Stimulated activated CD8-positive, alpha-beta memory T cell treated with anti-CD3 and anti-CD28 coated beads, Interleukin-7, amount 100 ng/mL, for 1 hour (primary cell): ENCODE data around the gene POLD4.
"Not testable (repeated sequence)": the region's sequence is repeated elsewhere in the genome, so short reads cannot be mapped to it uniquely, and the experiment has no call there.

ENCODE experiments used
- DNase-seq, 2 donors: peaks; one replicate each; pipeline ENCODE4 v3.0.0-alpha.2; 2020; ENCODE audit warnings: low read depth in 2 of 2

POLD4 gene

DNA sequence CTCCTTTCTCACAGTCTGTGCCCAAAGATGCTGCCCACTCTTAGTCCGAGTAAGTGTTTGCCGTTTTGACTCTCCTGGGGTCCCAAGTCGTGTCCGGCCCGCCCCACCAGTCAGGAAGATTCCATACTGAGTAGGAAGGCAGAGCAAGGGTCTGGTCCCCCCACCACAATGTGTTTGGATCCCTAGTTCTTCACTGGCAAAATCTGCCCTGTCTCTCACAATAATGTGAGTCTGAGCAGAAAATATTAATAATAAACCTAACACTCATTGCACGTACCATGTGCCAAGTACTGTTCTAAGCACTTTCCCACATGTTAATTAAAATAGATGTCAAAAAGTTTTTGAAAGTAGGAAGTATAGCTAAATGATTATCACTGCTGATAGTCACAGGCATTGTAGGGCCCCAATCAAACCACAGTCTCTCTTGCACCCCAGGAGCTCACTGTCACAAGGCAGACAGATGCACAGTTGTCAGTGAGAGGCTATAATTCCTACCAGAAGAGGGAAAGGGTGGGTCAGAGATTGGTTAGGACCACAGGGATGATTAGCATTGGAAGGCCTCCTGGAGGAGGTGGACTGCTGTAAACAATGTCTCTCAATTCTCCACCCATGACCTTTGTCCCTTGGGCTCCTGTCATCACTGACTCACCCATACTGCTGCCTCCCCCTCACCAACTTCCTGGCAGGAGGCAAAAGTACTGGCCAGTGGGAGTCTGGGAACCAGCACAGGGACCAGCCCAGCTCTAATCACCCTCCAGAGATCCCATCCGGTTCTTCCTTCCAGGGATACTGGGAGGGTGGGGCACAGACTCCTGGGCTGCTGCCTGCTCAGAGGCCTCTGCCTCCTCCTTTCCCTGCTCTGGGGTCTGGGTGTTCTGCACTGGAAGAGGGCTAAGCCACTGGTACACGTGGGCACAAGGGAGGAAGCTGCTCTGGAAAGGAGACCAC lies 1.0 kb upstream of the POLD4 start:
- DNase-seq: no peak

GRCh38 chr11:67352546-67353316 lies 615 bp downstream of the POLD4 start:
- no peak for DNase-seq

GRCh38 chr11:67351275-67352005 lies 1.9 kb downstream of the POLD4 start:
- peak in 1 of 2 donors; percentile 38 for DNase-seq

DNA sequence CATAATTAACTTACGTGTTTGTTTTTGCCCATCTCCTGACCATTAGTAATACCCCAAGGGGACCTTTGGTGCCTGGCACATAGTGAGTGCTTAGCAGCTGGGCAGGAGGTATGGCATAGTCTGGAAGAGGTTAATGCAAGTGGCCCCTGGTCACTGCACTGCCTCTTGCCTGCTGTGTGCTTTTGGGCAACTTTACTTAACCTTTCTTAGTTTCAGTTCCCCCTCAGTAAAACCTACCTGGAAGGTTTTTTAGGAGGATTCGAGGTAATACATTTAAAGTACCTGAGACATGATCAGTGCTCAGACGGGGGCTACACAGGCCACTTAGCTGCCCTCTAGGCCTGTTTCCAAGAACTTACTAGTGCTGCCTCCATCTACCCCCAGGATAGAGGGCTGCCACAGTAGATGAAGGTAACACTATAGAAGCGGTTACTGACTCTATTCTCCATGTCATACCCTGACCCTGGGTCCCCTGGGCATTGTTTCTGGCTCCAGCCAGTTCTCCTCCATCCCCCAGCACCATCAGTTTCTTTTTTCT lies 3.3 kb downstream of the POLD4 start:
- DNase-seq: no peak

- DNase-seq: no peak
Measured at GRCh38 chr11:67349457-67349856, 3.9 kb downstream of the POLD4 start.

DNA sequence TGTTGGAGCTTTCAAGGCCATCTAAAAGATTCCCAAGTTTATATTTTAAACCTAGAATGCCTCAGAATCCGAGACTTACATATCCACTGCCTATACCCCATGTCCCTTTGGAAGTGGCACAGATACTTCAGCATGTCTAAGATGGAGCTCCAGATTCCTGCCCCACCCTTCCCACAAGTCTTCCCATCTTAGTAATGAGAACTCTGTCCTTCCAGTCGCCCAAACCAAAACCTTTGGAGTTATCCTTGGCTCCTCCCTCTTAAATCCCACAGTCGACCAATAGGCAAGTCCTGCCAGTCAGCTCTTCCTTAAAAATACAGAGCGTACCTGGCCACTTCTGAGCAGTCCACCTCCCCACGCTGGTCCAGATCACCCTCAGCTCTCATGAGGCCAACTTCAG lies 4.3 kb downstream of the POLD4 start:
- DNase-seq: no peak

- DNase-seq: no peak
Measured at GRCh38 chr11:67347964-67348749, 5.2 kb downstream of the POLD4 start.

- DNase-seq: no peak
Measured at GRCh38 chr11:67345920-67346819, 7.2 kb downstream of the POLD4 start.

DNA sequence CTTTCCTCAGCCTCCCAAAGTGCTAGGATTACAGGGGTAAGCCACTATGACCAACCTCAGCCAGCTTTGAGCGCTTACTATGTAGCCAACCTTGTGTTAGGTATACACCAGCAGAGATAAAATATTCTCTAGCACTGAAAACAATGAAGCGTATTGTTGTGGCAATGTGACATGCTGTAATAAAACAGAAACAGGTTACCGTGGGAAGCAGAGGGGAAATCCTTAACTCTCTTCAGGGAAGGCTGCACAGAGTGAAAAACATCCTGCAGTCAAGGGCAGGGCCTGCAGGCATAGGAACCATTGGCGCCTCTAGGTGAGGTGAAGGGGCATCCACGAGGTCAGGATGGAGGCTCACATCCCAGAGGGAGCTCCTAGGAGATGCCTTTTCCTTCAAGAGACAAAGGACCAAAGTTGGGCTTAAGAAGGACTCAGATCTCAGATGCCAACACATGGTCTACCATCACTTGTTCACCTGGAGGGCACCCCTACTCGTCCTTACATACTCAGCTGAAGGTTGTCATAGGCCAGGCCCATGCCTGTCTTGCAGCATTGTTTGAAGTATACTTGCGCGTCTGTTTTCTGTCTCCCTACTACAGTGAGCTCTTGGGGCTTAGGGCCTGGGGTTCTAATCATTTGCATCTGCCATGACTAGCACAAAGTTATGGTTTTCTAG lies 8.0 kb downstream of the POLD4 start:
- DNase-seq: no peak

DNA sequence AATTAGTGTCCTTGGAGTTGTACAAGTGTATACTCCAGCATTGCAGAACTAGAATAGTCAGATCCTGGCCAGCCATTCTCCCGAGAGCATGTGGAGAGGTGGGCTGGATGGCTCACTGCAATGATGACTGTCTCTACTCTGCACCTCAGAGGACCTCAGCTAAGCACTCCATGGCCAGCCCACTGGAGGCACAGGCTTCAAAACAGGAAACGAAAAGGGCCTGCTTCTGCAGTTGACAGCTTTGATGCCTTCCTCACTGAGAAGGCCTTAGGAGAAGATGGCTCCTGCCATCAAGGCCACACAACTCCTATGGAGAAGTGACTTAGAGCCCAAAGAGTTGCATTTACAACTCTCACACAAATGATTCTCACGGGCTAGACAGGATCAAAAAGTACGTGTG lies 9.1 kb downstream of the POLD4 start:
- DNase-seq: no peak

DNA sequence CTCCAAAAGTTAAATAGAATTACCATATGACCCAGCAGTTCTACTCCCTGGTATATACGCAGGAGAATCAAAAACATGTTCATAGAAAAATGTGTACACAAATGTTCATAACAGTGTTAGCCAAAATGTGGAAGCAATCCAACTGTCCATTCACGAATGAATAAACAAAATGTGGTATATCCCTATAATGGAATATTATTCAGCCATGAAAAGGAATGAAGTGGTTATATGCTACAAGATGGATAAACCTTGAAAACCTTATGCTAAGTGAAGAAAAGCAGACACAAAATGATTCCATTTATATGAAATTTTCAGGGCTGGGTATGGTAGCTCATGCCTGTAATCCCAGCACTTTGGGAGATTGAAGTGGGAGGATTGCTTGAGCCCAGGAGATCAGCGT lies 16.1 kb downstream of the POLD4 start:
- DNase-seq: no peak

DNA sequence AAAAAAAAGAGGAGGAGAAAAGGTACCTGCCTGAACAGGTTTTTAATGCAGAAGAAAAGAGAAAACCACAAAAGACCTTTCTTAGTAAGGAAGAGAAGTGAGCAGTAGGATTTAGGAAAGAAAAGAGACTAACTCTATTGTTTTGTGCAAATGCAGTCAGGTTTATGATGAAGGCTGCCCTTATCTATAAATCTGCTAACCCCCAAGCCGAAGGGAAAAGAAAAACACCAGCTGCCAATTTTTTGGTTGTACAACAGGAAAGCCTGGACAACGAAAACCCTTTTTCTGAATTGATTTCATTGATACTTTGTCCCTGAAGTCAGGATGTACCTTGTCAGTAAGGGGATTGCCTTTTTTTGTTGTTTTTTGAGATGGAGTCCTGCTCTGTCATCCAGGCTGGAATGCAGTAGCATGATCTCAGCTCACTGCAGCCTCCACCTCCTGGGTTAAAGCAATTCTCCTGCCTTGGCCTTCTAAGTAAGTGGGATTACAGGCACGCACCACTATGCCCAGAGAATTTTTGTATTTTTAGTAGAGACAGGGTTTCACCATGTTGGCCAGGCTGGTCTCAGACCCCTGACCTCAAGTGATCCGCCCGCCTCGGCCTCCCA lies 21.2 kb downstream of the POLD4 start:
- no peak for DNase-seq

- no peak for DNase-seq
Measured at GRCh38 chr11:67323526-67323925, 29.8 kb downstream of the POLD4 start.

DNA sequence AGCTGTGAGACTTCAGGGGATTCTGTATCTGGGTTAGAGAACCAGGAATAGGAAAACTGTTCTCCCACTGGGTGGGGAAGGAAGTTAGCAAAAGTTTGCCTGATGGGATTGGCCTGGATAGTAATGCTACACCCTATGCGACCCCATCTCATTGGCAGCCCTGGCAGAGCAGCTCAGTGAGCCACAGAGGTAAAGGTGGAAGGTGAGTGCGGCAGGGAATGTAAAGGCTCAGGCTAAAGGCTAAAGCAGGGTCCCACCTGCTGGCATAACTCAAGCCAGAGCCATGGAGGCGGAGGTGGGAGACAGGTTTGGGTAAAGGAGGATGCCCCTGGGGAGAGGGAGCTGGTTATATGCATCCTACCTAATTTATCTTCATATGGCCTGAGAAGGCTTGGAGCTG lies 31.3 kb downstream of the POLD4 start:
- no peak for DNase-seq

- no peak for DNase-seq
Measured at GRCh38 chr11:67321313-67321871, 32.0 kb downstream of the POLD4 start.

- no peak for DNase-seq
Measured at GRCh38 chr11:67320691-67321090, 32.7 kb downstream of the POLD4 start.

- no peak for DNase-seq
Measured at GRCh38 chr11:67320011-67320410, 33.3 kb downstream of the POLD4 start.

DNA sequence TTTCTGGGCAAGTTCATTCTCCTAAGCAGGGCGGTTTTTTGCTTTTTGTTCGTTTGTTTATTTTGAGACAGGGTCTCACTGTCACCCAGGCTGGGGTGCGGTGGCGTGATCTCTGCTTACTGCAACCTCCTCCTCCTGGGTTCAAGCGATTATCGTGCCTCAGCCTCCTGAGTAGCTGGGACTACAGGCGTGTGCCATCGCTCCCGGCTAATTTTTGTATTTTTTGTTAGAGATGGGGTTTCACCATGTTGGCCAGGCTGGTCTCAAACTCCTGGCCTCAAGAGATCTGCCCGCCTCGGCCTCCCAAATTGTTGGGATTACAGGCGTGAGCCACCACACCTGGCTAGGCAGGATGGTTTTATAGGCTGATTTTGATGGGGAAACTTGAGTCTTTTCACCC lies 34.5 kb downstream of the POLD4 start:
- not testable (repeated sequence) for DNase-seq
